Activated T-cell treated with anti-CD3 and anti-CD28 coated beads for 1 hour (primary cell): ENCODE measurements around the gene EXOC3L4.
"Not testable (repeated sequence)": the region's sequence is repeated elsewhere in the genome, so short reads cannot be mapped to it uniquely, and the experiment has no call there.

Experiments
- DNase-seq: peaks from one replicate; pipeline ENCODE4 v3.0.0-alpha.2; 2020; ENCODE audit warnings: low read depth

The EXOC3L4 gene

DNA sequence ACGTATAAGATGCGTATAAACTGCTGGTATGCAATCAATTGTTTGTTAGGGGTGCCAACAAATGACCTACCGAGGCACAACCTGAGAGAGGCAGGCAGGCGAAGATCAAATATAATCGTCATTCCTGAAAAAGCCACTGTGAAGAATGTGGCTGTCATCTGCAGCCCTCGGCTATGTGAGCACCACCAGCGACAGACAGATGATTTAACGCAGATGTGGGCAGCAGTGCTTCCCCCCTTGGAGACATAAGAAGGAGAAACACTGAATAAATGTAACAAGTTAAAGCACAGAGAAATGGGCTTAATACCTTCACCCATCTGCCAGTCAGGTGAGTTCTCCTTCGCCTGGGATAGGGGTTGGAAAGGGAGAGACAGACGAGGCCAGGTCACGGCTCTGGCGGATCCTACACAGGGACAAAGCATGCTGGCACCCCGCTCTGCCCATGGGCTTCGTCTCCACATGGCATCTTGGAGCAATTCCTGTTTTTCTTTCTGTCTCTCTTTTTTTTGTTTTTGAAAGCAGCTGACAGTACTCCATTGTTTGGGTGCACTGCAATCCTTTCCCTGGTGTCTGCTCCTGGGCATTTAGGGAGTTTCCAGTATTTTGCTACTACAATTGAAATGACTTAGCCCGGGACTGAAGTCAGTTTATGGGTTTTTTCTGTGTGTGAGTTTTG, 56.9 kb downstream of the EXOC3L4 start:
- DNase-seq = no peak

DNA sequence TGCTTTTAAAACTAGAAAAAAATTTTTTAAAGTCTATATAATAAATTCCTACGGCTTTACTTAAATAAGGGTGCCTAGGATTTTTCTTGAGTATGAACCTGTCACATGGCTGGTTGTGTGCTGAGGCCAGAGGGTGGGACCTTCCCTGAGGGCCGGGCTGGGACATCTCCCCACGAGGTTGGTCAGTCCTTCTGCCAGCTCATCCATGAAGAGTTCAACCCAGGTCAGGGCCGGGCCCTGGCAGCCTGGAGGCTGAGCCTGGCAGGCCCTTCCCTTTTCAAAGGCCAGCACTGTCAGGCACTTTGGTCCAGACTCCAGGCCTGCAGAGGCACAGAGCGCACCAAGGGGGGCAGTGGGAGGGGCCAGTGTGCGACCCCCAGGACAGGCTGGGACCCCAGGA, 60.5 kb downstream of the EXOC3L4 start:
- DNase-seq = no peak

DNA sequence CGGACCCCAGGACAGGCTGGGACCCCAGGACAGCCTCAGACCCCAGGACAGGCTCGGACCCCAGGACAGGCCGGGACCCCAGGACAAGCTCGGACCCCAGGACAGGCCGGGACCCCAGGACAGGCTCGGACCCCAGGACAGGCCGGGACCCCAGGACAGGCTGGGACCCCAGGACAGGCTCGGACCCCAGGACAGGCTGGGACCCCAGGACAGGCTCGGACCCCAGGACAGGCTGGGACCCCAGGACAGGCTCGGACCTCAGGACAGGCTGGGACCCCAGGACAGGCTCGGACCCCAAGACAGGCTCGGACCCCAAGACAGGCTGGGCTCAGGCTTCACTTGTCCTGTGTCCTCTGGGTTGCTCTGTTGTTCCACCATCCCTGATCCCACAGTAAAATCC, 60.9 kb downstream of the EXOC3L4 start:
- DNase-seq = not testable (repeated sequence)

DNA sequence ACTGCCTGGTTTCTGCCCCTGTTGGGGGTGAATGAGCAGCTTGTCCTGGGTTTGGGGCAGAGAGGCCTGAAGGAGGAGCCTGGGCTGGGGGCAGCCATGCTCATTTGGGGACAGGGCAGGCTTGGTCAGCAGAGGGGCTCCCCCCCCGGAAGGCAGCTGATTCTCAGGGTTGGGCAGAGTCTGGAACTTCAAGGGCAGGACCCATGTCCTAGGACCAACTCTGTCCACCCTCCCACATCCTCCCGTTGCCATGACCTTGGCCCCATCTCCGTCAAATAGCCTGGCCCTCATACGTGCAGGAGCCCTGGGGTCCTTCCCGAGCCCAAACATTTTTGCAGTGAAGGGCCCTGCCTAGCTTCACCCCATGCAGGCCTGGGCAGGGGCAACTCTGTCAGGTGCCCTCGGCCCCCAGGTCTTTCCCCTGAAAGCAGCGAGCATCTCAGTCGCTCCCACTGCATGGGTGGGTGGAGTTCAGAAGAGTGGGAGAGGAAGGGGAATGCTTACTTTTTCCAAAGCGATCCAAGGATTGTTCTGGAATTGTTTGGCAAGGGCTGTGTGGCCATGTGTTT, 61.4 kb downstream of the EXOC3L4 start:
- DNase-seq = no peak

DNA sequence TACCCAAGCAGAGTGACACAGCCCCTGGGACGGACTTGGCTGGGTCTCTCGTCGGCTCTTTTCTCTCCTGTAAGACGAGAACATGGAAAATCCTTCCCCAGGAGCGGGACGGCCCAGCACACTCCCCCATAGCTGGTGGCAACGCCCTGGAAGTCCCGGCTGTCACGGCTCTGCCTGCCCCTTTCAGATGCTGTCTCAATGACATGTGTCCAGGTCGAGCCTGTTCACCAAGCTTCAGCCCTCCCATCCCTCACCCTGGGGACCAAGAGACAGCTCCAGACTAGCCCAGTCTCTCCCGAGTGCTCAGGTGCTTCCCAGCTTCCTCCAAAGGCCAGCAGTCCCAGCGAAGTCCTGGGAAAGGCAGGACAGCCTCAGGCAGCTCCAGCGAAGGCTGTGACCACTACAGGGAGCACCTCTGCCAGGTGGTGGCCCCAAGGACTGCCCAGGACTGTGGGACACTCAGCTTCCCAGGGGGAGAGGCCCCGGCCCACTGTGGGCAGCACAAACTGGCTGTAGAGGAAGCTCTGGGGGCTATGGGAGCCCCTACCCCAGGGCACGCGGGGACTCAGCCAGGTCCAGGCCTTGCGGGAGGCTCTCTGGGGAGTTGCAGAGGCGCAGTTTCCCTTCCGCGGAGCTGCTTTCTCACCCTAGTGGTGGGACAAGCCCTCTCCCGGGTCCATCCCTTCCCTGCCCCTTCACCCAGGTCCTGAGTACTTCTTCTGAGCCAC, 62.3 kb downstream of the EXOC3L4 start:
- no peak for DNase-seq

DNA sequence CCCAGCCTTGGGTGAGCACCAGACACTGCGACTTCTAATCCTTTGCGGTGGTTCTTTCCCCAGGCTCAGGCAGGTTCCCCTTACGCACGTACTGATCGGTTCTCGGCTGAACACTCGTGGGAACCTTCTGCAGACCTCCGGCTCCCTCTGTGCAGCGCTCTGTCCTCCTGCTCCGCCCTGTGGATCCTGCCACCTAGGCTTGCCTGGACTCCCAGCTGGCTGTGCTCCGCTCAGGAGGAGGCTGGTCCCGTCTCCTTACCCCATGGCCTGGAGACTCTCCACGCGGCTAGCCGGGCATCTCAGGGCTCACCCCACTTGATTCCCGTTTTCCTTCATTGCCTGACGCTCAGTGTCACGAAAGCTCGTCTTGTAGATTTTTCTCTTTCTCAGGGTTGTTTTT, 63.4 kb downstream of the EXOC3L4 start:
- no peak for DNase-seq

DNA sequence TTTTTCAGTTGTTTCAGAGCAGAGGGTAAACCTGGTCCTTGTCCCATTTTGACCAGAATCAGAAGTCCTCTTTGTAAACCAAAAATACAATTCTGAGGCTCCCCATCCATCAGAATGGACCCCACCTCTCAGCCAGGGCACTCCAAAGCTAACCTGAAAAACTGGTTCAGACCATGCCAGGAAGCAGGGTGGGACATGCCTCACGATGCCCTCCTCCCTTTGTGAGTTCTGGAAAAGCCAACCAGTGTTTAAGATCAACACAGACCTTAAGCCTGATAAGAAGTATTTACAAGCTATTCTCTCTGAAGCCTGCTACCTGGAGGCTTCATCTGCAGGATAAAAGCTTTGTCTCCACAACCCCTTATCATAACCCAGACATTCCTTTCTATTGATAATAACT, 64.2 kb downstream of the EXOC3L4 start:
- DNase-seq = no peak
